Measurements from ENCODE around the gene RGS19.

RGS19 gene

DNA sequence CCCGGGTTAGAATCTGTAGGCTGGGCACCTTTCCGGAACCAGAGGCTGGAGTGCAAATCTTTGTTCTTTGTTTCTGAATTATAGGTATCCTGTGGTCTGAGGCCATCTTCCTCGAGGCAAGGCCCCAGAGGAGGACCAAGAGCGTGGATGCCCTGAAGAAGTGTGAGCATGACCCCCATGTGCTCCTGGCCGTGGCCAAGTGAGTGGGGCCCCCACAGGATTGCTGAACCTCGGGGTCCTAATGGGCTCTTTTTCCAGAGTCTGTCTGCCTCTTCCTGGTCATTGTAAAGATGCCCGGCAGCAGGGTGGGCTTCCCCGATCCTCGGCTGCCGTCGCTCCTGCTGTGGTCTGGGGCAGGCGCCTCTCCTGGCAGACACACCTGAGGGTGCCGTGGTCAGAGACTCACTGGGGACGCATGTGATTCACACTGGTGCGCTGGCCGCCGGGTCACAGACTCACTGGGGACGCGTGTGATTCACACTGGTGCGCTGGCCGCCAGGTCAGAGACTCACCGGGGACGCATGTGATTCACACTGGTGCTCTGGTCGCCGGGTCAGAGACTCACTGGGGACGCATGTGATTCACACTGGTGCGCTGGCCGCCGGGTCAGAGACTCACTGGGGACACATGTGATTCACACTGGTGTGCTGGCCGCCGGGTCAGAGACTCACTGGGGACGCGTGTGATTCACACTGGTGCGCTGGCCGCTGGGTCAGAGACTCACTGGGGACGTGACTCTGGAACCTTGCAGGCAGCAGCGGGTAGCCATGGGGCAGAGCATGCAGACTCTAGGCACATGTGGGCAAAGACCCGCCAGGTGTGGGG lies 49.8 kb downstream of the RGS19 start:
- TF ChIP-seq, protein P1, sequence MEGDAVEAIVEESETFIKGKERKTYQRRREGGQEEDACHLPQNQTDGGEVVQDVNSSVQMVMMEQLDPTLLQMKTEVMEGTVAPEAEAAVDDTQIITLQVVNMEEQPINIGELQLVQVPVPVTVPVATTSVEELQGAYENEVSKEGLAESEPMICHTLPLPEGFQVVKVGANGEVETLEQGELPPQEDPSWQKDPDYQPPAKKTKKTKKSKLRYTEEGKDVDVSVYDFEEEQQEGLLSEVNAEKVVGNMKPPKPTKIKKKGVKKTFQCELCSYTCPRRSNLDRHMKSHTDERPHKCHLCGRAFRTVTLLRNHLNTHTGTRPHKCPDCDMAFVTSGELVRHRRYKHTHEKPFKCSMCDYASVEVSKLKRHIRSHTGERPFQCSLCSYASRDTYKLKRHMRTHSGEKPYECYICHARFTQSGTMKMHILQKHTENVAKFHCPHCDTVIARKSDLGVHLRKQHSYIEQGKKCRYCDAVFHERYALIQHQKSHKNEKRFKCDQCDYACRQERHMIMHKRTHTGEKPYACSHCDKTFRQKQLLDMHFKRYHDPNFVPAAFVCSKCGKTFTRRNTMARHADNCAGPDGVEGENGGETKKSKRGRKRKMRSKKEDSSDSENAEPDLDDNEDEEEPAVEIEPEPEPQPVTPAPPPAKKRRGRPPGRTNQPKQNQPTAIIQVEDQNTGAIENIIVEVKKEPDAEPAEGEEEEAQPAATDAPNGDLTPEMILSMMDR (conservative IDR thresholded peaks at IDR 0.05) = no peak
- peak overlapping the region; percentile 59 for H3K27ac ChIP-seq

DNA sequence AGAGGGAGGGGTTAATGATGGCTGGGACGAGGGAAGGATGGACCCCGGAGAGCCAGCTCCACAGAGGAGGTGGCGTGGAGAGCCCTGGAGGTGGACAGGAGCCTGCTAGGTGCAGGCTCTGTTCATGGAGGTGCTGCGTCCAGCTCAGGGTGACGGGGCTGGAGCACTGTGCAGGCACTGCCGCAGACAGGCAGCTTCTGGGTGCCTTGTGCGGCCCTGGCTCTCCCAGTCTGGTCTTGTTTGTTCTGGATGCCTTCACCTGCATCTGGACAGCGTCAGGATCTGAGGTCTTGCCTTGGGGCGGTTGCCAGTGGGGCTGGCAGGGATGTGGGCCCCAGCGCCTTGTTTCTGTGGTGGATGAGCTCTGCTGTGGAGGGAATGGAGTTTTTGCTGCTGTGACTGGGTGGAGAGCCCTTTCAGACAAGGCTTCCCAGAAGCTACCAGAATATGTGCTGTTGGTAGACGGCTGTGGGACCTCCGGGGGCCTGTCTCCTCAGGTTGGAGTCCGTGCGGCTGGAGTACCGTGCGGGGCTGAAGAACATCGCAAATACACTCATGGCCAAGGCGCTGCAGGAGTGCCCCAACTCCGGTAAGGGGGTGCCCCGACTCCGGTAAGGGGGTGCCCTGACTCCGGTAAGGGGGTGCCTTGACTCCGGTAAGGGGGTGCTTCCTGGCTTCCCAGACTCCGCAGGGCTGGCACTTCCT lies 51.2 kb downstream of the RGS19 start:
- TF ChIP-seq, protein P1 (conservative IDR thresholded peaks at IDR 0.05) = no peak
- H3K27ac ChIP-seq = no peak overlapping the region; the same call in 1 of the 2 replicates

DNA sequence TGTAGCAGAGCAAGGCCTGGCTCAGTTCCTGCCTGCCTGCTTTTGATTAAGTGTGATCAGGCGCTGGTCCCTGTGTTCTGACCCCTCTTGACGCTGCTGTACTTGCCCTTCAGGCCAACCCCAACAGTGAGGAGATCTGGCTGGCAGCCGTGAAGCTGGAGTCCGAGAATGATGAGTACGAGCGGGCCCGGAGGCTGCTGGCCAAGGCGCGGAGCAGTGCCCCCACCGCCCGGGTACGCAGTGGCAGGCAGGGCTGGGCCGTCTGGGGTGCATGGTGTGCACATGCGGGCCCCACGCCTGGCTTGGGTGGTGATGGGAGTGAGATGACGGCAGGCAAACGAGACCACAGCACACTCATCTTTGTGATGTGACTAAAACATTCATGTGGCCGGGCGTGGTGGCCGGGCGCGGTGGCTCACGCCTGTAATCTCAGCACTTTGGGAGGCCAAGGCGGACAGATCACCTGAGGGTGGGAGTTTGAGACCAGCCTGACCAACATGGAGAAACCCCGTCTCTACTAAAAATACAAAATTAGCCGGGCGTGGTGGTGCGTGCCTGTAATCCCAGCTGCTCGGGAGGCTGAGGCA lies 53.4 kb downstream of the RGS19 start:
- TF ChIP-seq, protein P1 (conservative IDR thresholded peaks at IDR 0.05) = no peak
- H3K27ac ChIP-seq = no peak overlapping the region

DNA sequence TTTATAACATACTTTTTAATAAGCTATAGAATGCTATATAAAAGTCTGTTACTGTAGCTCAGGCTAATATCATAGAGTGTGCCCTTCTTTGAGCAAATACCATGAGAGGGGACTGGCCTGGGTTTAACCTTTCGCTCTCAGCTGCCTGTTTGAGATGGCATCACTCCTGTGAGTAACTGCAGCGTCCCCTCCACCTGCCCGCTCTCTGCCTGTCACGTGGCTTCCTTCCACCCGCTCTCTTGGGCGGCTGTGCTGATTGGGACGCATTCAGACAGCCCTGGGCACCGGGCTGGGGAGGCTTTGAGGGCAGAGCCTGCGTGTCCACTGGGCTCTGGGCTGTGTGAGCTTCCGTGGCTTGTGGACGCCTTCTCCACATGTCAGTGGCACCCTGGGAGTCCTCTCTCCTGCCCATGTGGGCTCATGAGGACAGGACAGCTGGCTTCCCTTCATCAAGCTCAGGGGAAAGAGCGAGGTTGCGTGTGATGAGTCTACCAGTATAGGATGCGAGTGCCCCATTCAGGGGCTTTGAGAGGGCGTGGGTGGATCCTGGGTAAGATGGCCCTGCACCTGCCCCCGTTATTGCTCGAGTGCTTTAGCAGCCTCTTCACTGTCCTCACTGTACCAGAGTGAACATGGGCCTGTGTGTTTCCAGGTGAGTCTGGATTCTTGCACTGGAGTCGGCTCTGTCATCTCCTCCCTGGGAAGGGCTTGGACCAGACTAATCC lies 54.1 kb downstream of the RGS19 start:
- peak overlapping the region; percentile 54 for H3K27ac ChIP-seq
- TF ChIP-seq, protein P1 (conservative IDR thresholded peaks at IDR 0.05) = no peak

GRCh38 chr20:64024141-64024990 lies 55.0 kb downstream of the RGS19 start:
- H3K27ac ChIP-seq = peak overlapping the region; percentile 54
- TF ChIP-seq, protein P1 (conservative IDR thresholded peaks at IDR 0.05) = no peak

GRCh38 chr20:64023361-64024140 lies 55.8 kb downstream of the RGS19 start:
- TF ChIP-seq, protein P1 (conservative IDR thresholded peaks at IDR 0.05) = no peak
- H3K27ac ChIP-seq = peak overlapping the region; percentile 54

Measured in VCaP (cell line).